Neural crest cell (in vitro differentiated cells): Measurements from ENCODE around the gene GRIK2. TPM values are rescaled to one million over a fixed set of nuclear protein-coding genes. Genes with fewer than 3 reads are reported as not detected.
"Not testable (repeated sequence)": the region's sequence is repeated elsewhere in the genome, so short reads cannot be mapped to it uniquely, and the experiment has no call there.

Experiments
- DNase-seq: peaks from one replicate; pipeline ENCODE4 v3.0.0; 2021; ENCODE audit warnings: low read depth, mixed read lengths, low spot score
- H3K27ac Mint-ChIP-seq: one replicate; pipeline ENCODE4 v1.8.0; 2021; ENCODE audit warnings: mild to moderate bottlenecking, mixed read lengths; ENCODE audit not compliant: unreplicated experiment
- H3K27me3 Mint-ChIP-seq: 2 replicates; pipeline ENCODE4 v1.8.0; 2021; ENCODE audit warnings: low read depth, mild to moderate bottlenecking, mixed read lengths
- H3K36me3 Mint-ChIP-seq: 2 replicates; pipeline ENCODE4 v1.8.0; 2021; ENCODE audit warnings: low read depth, mild to moderate bottlenecking, mixed read lengths
- H3K4me1 Mint-ChIP-seq: 2 replicates; pipeline ENCODE4 v1.8.0; 2021; ENCODE audit warnings: mixed read lengths
- H3K4me3 Mint-ChIP-seq: one replicate; pipeline ENCODE4 v1.8.0; 2021; ENCODE audit warnings: mild to moderate bottlenecking, mixed read lengths
- H3K9me3 Mint-ChIP-seq: 2 replicates; pipeline ENCODE4 v1.8.0; 2021; ENCODE audit warnings: mixed read lengths
- total RNA-seq: library from RNA; stranded (reverse); gene quantifications from 2 replicates; pipeline ENCODE4 v1.2.1, GENCODE V29; 2021
- TF ChIP-seq, protein P1 (sequence below): fragments of 200-600 bp; sonication (generic); conservative IDR thresholded peaks from 2 replicates; pipeline ENCODE4 v1.5.0; 2021; ENCODE audit warnings: antibody characterized with exemption, mild to moderate bottlenecking

The GRIK2 gene
- total RNA-seq, 1 donor from 2014 or later, result 10.5 TPM

DNA sequence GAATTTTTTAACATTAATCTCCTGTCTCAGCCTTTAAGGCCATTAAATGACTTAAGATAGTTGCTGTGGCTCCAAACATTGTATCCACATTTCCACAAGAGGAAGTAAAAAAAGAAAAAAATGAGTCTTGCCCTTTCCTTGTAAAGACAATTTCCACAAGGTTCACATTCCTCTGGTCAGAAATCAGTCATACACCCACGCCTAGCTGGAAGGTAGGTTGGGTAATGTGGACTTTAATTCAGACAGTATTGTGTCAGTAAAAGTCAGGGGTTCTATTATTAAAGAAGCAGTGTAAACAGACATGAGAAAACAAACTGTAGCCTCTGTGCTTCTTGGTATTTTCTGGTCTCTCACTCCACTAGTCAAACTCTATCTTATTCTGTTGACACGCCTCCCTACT lies 682.0 kb downstream of the GRIK2 start:
- Mint-ChIP-seq H3K9me3 (peaks cover 6% of the 10 kb centered on the region), H3K36me3 (no peaks in the 10 kb centered on the region), H3K4me3 (no peak overlapping the region), H3K4me1 (no peaks in the 10 kb centered on the region), H3K27ac (no peak overlapping the region), H3K27me3 (no peaks in the 10 kb centered on the region)
- TF ChIP-seq, protein P1, sequence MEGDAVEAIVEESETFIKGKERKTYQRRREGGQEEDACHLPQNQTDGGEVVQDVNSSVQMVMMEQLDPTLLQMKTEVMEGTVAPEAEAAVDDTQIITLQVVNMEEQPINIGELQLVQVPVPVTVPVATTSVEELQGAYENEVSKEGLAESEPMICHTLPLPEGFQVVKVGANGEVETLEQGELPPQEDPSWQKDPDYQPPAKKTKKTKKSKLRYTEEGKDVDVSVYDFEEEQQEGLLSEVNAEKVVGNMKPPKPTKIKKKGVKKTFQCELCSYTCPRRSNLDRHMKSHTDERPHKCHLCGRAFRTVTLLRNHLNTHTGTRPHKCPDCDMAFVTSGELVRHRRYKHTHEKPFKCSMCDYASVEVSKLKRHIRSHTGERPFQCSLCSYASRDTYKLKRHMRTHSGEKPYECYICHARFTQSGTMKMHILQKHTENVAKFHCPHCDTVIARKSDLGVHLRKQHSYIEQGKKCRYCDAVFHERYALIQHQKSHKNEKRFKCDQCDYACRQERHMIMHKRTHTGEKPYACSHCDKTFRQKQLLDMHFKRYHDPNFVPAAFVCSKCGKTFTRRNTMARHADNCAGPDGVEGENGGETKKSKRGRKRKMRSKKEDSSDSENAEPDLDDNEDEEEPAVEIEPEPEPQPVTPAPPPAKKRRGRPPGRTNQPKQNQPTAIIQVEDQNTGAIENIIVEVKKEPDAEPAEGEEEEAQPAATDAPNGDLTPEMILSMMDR, result no peak
- DNase-seq, result no peak

DNA sequence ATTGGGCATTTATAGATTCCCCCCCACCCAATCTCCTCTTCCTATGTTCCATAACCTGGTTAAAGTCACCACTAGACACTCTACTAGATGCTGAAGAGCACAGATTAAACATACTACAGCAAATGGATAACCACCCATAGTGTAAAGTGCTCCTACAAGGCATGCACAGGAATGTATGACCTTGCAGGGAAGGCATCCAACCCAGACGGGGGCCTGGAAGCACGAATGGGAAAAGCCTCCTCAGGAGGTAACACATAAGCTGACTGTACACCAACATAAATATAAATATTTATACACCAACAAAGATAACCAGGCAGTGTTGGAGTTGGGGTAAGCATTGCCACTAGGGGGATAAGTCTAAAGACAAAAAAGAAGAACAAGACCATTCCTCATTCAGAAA lies 691.7 kb downstream of the GRIK2 start:
- H3K27ac Mint-ChIP-seq, result no peak overlapping the region
- DNase-seq, result no peak
- TF ChIP-seq, protein P1, result no peak
- no peaks in the 10 kb centered on the region for H3K27me3 Mint-ChIP-seq
- no peaks in the 10 kb centered on the region for H3K36me3 Mint-ChIP-seq
- H3K9me3 Mint-ChIP-seq, result no peaks in the 10 kb centered on the region
- H3K4me3 Mint-ChIP-seq, result no peak overlapping the region
- H3K4me1 Mint-ChIP-seq, result no peaks in the 10 kb centered on the region

DNA sequence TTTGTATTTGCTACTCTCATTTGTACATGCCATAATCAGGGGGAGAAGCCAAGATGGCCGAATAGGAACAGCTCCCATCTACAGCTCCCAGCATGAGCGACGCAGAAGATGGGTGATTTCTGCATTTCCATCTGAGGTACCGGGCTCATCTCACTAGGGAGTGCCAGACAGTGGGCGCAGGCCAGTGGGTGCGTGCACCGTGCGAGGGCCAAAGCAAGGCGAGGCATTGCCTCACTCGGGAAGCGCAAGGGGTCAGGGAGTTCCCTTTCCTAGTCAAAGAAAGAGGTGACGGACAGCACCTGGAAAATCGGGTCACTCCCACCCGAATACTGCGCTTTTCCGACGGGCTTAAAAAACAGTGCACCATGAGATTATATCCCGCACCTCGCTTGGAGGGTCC lies 694.7 kb downstream of the GRIK2 start:
- not testable (repeated sequence) for H3K27me3 Mint-ChIP-seq, H3K4me3 Mint-ChIP-seq, H3K4me1 Mint-ChIP-seq, DNase-seq, H3K27ac Mint-ChIP-seq, H3K9me3 Mint-ChIP-seq, H3K36me3 Mint-ChIP-seq

DNA sequence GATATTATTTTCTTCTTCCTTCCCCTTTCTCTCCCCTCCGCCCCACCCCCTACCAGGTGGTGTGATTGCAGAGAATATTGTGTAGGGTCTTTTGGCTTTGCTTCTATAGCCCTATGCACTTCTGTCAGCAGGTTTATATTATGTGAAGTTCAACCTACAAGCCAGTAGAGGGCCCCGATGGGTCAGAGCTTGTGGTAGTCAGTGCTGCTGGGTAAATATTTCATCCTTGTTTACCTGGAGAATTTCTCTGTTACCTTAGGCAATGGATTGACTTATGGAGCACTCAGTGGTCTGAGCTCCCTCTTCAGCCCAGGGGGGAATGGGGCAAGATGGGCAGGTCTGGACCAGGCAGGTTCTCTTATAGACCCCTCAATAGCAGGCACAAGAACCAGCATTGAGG lies 720.9 kb downstream of the GRIK2 start:
- Mint-ChIP-seq H3K4me1 (no peaks in the 10 kb centered on the region), H3K27ac (no peak overlapping the region), H3K9me3 (peaks cover 6% of the 10 kb centered on the region), H3K27me3 (no peaks in the 10 kb centered on the region), H3K36me3 (peaks cover 4% of the 10 kb centered on the region), H3K4me3 (no peak overlapping the region)
- TF ChIP-seq, protein P1, result peak; percentile 43
- no peak for DNase-seq

DNA sequence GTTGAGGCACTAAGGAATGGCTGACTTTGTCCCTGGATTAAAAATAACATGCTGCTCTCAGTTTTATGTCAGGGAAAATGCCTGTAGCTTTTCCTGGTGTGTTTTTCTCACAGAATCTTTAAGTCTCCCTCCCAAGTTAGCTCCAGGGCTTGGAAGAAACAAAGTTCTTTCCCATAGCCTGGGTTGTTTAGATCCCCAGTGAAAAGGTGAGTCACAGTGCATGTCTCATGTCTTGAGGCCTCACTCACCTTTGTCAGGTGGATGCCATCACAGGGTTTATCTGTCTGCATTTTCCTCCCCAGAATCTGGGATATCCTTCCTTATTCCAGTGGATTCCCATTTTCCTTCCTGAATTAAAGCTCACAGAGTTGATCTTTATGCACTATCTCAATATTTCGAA lies 722.4 kb downstream of the GRIK2 start:
- peaks cover 4% of the 10 kb centered on the region for H3K36me3 Mint-ChIP-seq
- TF ChIP-seq, protein P1, result no peak

DNA sequence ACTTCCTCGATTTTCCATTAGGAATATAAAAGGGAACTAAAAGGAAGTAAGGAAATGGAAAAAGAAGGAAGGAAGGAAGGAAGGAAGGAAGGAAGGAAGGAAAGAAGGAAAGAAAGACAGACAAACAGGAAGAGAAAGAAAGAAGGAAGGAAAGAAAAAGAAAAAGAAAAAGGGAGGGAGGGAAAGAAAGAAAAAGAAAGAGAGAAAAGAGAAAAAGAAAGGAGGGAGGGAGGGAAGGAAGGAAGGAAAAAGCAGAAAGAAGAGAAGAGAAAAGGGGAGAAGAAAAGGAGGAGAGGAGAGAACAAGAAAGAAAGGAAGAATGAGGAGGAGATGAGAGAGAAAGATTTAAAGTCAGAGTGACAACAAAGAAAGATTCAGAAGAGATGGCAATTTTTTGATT lies 724.5 kb downstream of the GRIK2 start:
- Mint-ChIP-seq H3K4me3 (no peak overlapping the region), H3K36me3 (peaks cover 4% of the 10 kb centered on the region), H3K9me3 (peaks cover 6% of the 10 kb centered on the region), H3K27me3 (no peaks in the 10 kb centered on the region), H3K27ac (no peak overlapping the region), H3K4me1 (no peaks in the 10 kb centered on the region)
- TF ChIP-seq, protein P1, result no peak
- DNase-seq, result no peak

More for the DNA sequence above, 722.4 kb downstream of the GRIK2 start:
- Mint-ChIP-seq H3K27ac (no peak overlapping the region), H3K9me3 (peaks cover 6% of the 10 kb centered on the region), H3K27me3 (no peaks in the 10 kb centered on the region), H3K4me3 (no peak overlapping the region), H3K4me1 (no peaks in the 10 kb centered on the region)
- no peak for DNase-seq
